Endometrial microvascular endothelial cells (primary cell): ENCODE data around the gene GPR146. TPM values are rescaled to one million over a fixed set of nuclear protein-coding genes. Genes with fewer than 3 reads are reported as not detected.

Experiments used
- in situ Hi-C: cut with HindIII; loops from 2 replicates; pipeline ENCODE4 v1.10.0; 2017; ENCODE audit warnings: low sequenced_read_pairs, low pct_unique_long_range_greater_than_20kb; ENCODE audit errors: inconsistent ontology term
- total RNA-seq: library from RNA; depleted of rRNA; stranded (reverse); fragments of >200 nt; gene quantifications from one replicate; pipeline ENCODE4 v1.2.3, GENCODE V29; 2015; ENCODE audit errors: inconsistent ontology term

Gene GPR146
- total RNA-seq, 1 donor from 2014 or later = 5.2 TPM

DNA sequence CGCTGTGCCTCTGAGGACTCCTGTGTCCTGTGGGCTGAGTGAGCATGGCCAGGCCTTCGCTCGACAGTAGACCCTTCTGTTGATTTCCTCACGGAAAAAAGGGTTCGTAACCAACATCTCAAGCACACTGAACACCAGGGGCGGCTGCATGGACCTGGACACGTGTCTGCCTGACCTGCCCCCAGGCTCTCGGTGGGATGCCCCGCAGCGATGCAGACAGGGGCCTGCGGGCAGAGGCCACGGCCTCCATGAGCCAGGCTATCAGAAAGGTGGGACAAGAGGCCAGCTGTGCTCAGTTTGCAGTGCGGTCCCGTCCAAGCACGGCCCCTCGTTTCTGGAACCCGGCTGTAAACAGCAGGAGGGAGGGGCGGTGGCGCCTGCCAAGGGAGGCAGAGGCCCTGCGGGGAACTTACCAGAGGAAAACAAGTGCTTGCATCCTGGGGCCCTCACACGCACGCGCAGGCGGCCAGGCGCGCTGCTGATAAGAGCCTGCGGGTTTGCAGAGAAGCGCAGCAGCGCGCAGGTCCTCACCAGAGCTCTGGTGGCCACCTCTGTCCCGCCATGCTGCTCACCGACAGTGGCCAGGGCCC, 10.6 kb downstream of the GPR146 start:
- in situ Hi-C loops = no loop called here

DNA sequence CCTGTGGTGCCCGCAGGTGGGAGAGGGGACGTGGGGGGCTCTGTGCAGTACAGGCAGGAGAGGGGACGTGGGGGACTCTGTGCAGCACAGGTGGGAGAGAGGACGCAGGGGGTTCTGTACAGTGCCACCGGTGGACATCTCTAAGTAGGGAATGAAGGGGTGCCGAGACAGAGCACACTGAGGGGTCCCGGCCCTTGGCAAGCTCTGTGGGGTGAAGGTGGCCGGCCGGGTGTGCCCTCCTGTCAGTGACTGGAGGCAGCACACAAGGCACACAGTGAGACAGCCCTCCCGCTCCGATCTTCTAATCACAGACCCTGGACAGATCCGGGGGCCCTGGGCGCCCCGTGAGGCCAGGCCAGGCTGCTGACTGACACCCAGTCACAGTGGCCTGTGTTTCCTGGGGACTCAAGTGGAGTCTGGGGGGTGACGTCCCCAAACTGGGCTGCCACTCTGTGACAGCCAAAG, 11.2 kb downstream of the GPR146 start:
- in situ Hi-C loops = no loop called here

DNA sequence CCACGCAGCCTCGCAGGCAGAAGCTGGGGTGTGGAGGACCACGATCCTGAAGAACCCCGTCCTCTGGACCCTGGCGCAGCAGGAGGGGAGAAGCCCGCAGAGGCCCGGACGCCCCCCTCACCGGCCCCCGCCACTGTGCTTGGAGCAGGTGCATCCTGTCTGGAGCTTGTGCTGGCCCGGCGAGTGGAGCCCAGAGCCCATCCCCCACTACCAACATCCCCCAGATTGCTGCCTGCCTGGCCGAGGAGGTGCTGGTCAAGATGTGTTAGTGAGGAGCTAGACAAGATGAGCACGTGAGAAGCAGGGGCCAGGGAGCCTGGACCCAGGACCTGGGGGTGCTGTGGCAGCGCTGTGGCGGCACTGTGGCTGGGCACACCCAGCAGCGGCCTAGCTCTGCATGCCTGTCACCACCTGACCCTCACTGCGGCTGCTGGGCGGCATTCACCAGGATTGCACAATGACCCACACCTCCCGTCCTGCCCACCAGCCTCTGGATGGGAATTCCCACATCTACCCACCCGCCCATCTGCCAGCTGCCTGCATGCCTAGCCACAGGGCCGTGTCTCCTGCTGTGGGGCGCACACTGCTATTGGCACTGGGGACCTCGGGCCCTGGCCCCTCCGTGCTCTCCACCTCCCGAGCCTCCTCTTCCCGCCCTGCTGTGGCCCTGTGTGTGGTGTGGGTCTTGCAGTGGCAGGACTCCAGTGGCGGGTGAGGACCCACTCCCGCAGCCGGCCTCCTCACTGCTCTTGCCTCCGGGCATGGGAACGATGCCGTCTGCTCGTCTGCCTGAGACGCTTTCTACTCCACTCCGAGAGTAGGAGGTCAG, 11.8 kb downstream of the GPR146 start:
- in situ Hi-C loops = no loop called here

DNA sequence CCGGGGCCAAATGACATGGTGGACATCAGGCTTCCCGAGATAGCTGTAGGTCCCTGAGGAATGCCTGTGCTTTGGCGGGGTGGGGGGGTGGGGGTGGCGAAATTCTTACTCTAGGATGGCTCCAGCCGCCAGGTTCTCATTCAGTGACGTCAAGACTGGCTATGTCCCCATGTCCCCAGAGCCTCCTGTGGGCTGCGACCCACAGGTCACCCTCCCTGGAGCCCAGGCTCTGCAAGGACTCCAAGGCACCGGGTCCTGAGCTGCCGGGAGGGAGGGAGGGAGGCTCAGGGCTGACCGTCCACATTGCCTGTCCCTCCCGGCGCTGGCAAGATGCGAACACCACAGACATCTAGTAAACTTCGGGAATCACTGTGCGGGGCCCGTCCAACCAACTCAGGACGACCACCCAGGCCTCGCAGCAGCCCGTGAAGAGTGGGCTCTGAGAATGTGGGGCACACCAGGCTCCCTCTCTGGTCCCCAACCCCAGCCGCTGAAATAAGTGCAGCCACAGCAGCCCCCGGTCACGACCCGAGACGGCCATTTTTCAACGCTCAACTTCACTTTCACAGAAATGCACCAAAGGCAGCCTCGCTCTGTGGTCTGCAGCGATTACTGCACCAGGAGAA, 12.6 kb downstream of the GPR146 start:
- in situ Hi-C loops = no loop called here

DNA sequence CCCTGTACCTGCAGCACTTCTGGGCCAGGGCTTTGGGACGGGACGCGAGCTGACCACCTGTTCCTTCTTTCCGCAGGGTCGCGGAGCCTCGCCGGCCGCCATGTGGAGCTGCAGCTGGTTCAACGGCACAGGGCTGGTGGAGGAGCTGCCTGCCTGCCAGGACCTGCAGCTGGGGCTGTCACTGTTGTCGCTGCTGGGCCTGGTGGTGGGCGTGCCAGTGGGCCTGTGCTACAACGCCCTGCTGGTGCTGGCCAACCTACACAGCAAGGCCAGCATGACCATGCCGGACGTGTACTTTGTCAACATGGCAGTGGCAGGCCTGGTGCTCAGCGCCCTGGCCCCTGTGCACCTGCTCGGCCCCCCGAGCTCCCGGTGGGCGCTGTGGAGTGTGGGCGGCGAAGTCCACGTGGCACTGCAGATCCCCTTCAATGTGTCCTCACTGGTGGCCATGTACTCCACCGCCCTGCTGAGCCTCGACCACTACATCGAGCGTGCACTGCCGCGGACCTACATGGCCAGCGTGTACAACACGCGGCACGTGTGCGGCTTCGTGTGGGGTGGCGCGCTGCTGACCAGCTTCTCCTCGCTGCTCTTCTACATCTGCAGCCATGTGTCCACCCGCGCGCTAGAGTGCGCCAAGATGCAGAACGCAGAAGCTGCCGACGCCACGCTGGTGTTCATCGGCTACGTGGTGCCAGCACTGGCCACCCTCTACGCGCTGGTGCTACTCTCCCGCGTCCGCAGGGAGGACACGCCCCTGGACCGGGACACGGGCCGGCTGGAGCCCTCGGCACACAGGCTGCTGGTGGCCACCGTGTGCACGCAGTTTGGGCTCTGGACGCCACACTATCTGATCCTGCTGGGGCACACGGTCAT, 13.3 kb downstream of the GPR146 start:
- in situ Hi-C loops = no loop called here

DNA sequence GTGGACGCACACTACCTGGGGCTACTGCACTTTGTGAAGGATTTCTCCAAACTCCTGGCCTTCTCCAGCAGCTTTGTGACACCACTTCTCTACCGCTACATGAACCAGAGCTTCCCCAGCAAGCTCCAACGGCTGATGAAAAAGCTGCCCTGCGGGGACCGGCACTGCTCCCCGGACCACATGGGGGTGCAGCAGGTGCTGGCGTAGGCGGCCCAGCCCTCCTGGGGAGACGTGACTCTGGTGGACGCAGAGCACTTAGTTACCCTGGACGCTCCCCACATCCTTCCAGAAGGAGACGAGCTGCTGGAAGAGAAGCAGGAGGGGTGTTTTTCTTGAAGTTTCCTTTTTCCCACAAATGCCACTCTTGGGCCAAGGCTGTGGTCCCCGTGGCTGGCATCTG, 14.0 kb downstream of the GPR146 start:
- in situ Hi-C loops = no loop called here

DNA sequence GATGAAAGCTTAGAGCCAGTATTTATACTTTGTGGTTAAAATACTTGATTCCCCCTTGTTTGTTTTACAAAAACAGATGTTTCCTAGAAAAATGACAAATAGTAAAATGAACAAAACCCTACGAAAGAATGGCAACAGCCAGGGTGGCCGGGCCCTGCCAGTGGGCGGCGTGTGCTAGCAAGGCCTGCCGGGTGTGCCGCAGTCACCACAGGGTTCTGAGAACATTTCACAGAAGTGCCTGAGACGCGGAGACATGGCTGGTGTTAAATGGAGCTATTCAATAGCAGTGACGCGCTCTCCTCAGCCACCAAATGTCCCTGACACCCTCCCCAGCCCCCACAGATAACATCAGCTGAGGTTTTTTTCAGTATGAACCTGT, 14.5 kb downstream of the GPR146 start:
- in situ Hi-C loops = no loop called here

DNA sequence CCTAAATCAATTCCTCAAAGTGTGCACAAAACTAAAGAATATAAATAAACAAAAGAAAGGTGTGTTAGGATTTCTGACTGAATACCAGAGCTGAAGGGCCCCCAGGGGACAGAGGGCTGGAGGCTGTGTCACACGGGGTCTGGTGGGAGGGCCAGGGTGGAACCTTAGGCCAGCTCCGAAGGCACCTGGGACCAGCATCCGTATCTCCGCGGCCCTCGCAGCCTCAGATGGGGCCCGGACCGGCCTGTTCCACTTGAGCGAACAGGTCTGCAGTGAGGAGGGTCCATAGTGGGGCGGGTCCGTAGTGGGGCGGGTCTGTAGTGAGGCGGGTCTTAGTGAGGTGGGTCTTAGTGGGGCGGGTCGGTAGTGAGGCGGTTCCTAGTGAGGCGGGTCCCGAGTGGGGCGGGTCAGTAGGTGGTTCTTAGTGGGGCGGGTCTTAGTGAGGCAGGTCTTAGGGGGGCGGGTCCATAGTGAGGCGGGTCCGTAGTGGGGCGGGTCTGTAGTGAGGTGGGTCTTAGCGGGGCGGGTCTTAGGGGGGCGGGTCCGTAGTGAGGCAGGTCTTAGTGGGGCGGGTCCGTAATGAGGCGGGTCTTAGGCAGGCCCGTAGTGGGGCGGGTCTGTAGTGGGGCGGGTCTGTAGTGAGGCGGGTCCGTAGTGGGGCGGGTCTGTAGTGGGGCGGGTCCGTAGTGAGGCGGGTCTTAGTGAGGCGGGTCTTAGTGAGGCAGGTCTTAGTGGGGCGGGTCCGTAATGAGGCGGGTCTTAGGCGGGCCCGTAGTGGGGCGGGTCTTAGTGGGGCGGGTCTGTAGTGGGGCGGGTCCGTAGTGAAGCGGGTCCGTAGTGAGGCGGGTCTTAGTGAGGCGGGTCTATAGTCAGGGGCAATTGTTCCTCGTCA, 15.1 kb downstream of the GPR146 start:
- in situ Hi-C loops = no loop called here

DNA sequence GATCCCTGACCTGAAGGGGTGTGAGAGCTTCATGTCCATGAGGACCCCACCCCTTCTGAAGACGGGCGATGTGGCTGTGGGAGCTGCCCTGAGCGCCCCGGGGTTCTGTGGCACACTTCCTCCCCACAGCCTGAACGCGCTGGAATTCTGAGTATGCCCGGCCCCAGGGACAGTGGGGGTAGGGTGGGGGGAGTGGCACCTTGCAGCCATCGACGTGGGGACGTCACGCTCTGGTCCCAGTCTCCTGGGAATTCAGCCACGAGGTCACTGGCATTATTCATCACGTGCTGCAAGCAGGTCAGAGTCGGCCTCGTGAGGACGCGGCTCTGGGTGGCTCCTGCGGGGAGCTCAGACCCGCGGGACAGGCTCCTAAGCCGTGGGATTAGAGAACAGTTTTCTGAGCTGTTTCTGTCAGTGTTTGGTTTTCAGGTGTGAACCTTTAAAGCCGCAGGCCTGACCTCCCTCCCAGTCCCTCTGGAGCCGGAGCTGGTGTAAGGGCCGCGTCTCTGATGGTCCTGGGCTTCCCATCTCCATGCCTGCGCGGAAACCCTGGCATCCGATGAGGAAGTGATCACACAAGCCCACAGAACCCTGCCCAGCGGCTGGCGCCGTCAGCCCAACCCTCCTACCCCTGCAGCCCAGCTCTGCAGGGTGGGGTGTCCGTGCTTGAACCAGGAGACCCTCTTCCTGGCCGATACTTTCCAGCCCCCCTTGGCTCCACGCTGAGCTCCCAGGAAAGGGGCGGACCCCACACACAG, 16.1 kb downstream of the GPR146 start:
- in situ Hi-C loops = no loop called here

DNA sequence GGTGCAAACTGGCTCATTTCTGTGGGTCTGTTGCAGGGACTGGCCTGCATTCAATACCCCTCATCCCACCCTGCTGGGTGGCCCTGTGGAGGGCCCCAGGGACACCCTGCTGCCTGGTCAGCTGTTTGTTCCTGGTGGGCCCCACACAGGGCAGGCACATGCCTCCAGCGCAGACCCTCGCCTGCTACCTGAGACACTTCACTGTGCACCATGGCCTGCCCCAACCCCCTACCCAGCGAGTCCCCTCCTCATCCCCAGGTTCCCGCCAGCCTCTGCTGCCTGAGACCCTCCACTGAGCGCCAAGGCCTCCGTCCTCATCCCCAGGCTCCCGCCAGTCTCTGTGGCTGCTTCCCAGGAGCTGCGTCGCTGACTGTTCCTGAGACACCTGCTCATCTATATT, 16.8 kb downstream of the GPR146 start:
- in situ Hi-C loops = no loop called here

DNA sequence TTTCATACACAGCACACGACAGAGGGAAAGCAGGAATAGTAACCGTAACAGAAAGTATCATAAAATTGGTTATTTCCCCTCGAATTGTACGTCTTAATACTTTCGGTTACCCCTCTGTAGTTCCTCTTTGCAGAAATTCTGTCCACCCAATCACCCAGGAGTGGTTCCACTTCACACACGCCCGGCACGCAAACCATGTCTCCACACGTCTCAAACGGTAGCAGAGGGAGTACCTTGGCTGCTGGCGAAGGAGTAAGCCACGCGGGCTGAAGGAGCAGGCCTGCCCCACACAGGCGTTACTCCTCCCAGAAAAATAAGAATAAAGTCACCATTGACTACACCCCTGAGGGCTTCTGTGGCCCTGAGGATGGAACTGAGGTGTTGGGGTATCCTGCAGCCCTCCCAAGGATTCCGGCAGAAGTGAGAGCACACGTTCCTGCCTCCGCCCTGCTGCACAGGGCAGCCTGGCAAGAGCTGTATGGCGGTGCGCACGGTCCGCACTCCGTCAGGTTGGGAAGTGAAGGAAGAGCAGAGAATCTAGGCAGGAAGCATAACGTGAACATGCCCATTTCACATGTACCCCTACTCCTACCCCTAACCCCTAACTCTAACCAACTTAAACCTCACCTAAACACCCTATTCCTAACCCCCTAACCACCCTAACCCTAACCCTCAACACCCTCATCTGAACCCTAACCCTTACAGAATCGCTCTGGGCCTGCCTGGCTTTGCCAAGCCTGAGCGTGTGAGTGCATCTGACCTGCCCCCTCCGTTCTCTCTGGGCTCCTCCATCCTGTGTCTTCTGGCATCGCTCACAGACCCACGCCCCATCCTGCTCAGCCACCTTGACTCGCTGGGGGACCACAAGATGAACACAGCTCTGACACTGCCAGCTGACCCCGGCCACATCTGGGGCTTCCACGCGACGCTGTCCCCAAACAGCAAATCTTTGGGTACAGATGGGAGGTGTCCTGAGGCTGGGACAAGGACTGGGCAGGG, 18.2 kb downstream of the GPR146 start:
- in situ Hi-C loops = no loop called here

DNA sequence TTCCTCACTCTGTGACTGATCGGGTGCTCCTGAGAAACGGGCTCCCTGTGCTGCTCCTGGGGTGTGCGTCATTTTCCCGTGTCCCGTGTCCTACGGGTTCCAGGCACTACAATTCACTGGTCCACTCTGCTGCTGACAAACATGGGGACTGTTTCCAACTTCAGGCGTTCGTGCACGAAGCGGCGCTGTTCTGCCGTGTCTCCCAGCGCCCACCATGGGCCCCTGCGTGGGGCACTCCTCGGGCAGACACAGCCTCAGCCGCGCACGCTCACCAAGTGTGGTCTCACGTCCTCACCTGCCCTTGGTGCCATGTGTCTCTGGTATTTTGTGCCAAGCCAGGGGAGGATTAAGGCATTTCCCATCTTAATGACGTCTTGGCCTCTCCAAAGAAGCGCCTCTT, 19.0 kb downstream of the GPR146 start:
- in situ Hi-C loops = no loop called here

DNA sequence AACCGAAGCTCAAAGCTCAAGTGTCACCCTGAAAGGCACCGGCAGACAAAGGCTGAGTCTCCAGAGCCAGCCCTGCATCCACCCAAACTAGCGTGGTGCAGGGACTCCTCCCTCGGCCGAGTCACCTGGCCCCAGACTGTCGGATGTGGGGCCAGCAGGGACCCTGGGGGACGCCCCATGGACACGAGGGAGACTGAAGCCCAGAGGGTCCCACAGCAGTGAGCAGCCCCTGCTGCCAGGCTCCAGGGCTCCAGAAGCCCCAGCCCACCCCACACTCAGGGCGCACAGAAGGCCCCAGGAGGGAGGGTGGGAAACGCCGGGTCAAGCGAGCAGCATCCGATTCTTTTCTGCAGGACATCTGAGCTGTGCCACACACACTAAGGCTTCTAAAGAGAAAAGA, 20.2 kb downstream of the GPR146 start:
- in situ Hi-C loops = no loop called here

DNA sequence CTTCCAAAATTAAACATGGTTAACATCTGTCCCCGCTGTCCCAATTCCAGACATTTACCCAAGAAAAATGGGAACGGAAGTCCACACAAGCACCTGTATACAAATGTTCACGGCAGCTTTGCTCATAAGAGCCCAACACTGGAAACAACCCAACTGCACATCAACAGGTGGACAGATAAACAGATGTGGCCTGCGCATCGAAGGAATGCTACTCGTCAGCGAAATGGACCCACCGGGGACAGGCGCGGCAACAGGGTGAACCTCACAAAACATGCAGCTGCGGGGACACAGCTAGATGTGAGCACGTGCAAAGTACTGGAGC, 20.9 kb downstream of the GPR146 start:
- in situ Hi-C loops = no loop called here

DNA sequence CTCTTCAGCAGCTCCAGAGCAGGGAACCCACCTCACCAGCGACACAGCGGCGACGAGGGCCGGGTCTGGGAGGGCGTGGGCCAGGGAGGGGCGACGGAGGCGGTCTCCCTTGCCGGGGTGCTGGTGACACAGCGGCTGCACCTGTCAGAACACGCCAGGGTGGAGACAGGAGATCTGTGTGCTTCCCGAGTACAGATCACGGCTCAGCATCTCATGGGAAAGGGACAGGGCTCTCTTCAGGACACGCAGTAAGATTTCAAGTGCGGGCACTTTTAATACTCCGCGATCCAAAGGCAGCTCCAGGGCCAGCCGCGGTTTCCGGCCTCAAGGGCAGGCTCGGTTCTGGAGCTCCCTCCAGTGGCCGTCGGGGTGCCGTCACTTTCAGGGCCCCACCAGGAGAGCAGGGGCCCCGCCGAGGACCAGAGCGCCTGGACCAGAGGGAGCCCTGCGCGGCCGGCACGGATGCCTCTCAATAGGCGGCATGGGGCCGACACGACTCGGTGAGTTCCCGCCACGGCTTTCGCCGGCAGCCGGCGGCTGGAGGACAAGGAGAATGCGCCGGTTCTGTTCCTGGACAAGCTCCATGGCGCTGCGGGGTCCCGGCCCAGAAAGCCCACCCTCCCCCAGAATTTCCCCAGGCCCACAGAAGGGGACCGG, 21.4 kb downstream of the GPR146 start:
- in situ Hi-C loops = no loop called here

DNA sequence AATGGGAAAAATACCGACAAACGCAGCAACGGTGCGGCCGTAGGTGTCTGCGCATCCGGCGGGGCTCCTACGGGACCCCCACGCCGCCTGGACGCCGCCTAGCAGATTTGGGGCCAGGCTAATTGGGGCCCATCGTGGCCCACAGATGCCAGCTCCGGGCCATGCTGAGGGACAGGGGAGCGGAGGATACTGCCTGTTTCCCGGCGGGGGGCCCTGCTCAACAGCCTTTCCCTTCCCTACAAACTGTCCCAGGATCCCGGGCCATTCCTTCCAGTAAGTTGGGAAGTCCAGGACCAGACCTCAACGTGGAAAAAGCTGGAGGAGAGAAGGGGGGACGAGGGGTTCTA, 21.9 kb downstream of the GPR146 start:
- in situ Hi-C loops = no loop called here
